Skeletal muscle cell (primary cell): ENCODE measurements around the gene GPR35.
"Not testable (repeated sequence)": the region's sequence is repeated elsewhere in the genome, so short reads cannot be mapped to it uniquely, and the experiment has no call there.

Experiments used
- DNase-seq: peaks from one replicate; pipeline ENCODE4 v3.0.0-alpha.2; 2010; ENCODE audit warnings: low read depth
- H3K4me3 ChIP-seq: 2 replicates; pipeline ENCODE4 v1.5.1; 2011; ENCODE audit warnings: low read depth, mild to moderate bottlenecking, control low read depth, low read length, moderate library complexity

GPR35 gene

GRCh38 chr2:240647503-240648154 lies 22.3 kb downstream of the GPR35 start:
- H3K4me3 ChIP-seq = no peak overlapping the region
- DNase-seq = no peak

- DNase-seq = no peak
- H3K4me3 ChIP-seq = no peak overlapping the region
These were observed 22.9 kb downstream of the GPR35 start for GRCh38 chr2:240648155-240648649.

DNA sequence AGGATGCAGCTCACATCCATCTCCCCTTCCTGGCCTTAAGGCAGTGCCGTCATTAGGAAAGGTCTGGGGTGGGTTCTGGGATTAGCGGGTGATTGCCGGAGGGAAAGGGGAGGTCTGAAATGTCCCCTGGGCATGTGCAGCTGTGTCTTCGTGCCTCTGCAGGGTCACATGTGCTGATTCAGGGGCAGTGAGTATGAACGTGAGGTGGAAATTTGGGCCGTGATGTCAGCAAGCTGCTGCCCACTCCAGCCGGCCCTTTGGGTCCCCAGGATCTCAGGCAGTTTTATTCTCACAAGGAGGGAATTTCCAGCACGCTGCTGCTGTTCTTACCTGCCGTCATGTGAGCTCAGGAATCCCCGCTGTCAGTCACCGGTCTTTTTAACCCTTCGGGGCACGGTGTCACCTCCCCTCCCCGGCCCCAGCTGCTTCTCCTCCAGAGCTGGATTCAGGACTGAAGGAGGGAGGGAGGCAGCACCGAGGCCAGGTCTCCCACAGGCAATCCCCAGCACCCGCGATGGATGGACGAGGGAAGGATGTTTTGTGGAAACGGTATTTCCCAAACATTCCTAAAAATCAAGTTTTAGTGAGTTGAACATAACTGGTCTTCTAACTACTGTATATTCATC lies 23.5 kb downstream of the GPR35 start:
- DNase-seq = no peak
- H3K4me3 ChIP-seq = no peak overlapping the region

DNA sequence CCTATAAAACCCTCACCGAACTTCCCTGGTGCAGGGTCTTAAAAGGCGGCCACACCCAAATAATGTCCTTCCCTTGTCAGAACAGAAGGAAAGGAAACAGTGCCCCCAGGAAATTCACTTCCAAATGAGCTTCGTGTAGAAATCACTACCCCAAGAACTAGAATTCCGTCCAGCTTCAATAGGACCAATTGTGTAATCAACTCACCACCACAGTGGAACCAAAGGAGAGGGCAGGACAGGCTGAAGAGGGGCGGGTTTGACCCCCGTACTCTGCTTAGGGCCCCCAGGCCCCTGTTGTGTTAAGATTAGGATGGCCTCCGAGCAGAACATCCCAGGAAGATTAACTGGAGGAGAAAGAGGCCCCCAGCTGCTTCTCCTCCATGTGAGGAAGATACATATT lies 24.1 kb downstream of the GPR35 start:
- DNase-seq = no peak
- H3K4me3 ChIP-seq = no peak overlapping the region

GRCh38 chr2:240650254-240650965 lies 25.1 kb downstream of the GPR35 start:
- no peak overlapping the region for H3K4me3 ChIP-seq
- DNase-seq = no peak

GRCh38 chr2:240651185-240651584 lies 25.9 kb downstream of the GPR35 start:
- DNase-seq = no peak
- H3K4me3 ChIP-seq = no peak overlapping the region

DNA sequence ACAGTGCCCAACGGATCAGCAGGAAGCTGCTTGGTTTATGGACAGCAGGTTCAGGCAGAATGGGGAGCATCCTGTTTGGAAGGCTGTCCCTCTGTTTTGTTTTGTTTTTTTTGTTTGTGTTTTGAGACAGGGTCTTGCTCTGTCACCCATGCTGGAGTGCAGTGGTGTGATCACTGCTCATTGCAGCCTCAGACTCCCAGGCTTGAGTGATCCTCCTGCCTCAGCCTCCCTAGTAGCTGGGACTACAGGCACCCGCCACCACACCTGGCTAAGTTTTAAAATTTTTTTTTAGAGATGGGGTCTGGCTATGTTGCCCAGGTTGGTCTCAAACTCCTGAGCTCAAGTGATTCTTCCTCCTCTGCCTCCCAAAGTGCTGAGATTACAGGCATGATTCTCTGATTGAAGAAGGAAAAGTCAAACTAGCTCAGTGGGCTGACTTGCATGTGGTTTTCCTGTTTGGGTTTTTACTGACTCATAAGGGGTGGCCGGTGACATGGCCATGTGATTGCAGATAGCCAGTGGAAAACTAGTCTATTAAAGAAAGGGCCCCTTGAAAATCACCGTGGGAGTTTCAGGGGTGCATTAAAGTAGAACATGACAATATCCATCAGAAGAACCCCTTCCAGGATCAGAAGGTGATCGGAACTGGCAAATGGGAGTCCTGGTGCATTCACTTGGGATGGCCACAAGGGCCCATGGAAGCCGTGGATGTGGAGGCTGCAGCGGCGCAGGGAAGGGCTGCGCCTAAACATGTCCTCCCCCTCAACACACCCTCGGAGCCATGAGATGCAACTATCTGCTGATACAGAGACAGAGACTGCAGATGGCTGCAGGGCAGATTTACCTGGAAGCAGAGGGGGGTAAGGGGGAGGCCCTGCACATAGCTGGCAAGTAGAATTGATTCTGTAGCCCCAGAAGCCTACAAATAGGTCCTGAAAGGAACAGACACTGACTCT lies 30.9 kb downstream of the GPR35 start:
- peak; percentile 0 for DNase-seq
- H3K4me3 ChIP-seq = no peak overlapping the region

- H3K4me3 ChIP-seq, DNase-seq: not testable (repeated sequence)
These were observed 34.6 kb downstream of the GPR35 start for GRCh38 chr2:240659883-240660282.

DNA sequence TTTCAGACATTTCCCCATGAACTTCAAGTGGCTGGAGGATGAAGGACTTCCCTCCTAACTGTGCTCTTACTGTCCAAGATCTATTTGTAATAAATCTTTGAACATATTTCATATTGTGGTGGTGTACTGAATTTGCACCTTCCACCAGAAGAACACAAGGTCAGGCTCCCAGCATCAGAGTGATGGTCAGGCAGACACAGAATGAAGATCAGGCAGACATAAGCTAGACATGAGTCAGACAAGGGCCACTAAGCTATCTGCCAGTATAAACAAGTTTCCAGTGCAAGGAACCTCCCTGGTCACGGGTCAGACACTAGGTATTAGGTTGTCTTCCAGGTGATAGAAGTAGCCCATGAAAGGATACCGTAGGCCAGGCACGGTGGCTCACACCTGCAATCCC lies 37.4 kb downstream of the GPR35 start:
- DNase-seq = no peak
- no peak overlapping the region for H3K4me3 ChIP-seq

DNA sequence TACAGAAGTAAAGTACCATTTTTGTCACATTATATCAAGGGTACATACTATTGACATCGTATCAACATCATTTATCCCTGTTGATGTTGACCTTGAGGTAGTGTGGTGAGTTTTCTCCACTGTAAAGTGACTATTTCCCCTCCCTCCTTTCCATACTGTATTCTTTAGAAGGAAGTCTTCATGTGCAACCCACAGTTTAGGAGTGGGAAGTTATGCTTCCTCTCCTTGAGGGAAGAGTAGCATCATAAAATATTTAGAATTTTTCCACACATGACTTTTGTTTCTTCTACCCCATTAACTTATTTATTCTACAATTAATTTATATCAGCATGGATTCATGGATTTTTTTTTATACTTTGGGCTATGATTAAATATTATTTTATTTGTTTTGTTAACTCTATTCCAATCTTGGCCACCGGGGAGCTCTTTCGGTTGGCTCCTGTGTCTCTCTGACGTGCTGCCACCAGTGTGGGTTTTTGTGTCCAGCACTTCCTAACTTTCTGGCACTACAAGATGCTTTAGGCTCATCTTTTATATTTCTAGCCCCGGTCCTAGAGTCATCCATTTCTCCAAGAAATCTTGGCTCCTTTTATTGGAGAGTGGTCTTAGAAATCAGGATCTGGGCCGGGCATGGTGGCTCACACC lies 38.4 kb downstream of the GPR35 start:
- no peak for DNase-seq
- H3K4me3 ChIP-seq = no peak overlapping the region

DNA sequence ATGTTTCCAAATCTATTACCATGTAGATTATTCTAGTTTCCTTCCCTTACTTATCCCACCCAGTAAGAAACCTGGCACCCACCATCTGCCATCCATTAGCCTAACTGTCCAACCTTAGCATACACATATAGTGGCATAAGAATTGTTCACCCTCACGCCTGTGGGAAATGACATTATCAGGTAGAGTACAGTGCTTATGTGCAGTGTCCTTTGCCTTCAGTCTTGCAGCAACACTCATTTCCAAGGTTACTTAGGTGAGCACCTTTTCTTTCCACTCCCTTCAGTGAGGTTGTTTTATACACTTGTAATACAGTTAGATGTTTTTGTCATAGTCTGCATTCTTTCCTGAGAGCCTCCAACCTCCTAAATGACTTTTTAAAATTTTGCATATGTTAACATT lies 39.3 kb downstream of the GPR35 start:
- no peak for DNase-seq
- H3K4me3 ChIP-seq = no peak overlapping the region

GRCh38 chr2:240670402-240670801 lies 45.1 kb downstream of the GPR35 start:
- H3K4me3 ChIP-seq = no peak overlapping the region
- DNase-seq = no peak

DNA sequence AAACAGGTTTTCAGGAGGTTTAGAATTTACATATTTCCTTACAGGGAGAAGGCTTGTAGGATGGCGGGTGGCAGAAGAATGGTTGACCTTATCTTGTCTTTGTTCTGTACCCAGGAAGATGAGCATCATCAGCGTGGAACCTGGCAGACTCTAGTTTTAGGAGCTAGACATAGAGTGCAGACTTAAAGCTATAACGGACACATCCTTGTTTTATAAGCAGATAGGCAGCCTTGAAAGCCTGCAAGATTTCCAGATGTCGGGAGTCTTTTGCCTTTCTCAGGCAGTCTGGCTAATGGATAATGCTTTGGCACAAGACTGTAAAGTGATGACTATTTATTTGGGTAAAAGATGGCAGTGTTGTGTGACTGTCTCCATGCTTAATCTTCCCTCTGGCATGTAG lies 45.7 kb downstream of the GPR35 start:
- no peak overlapping the region for H3K4me3 ChIP-seq
- DNase-seq = no peak

- no peak for DNase-seq
- H3K4me3 ChIP-seq = no peak overlapping the region
These were observed 46.9 kb downstream of the GPR35 start for GRCh38 chr2:240672076-240672700.

DNA sequence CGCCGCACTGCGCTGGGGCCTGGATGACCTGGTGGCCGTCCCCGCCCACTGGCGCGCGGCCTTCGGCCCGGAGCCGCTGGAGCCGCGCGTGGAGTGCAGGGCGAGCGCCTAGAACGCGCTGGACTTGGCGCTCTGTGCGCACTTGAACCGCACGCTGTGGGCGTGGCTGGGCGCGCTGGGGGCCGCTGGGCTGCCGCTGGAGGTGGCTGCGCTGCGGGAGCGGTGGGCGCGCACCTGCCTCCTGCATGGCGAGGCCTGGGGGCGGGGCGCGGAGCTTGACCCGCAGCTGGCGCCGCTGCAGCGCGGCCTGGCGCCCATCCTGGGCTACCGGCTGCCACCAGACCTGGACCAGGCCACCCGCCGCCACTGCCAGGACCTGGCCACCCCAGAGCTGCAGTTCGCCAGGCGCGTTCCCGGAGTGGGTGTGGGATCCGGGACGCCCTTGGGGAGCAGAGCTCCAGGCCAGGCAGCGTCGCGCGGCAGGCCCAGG lies 47.5 kb downstream of the GPR35 start:
- no peak for DNase-seq
- H3K4me3 ChIP-seq = no peak overlapping the region

- DNase-seq, H3K4me3 ChIP-seq: not testable (repeated sequence)
These were observed 49.3 kb downstream of the GPR35 start for GRCh38 chr2:240674461-240675184.

GRCh38 chr2:240675345-240675744 lies 50.1 kb downstream of the GPR35 start:
- DNase-seq, H3K4me3 ChIP-seq: not testable (repeated sequence)

- not testable (repeated sequence) for H3K4me3 ChIP-seq, DNase-seq
These were observed 52.8 kb downstream of the GPR35 start for GRCh38 chr2:240678043-240678442.
